Measurements from ENCODE around the gene TMEM94. TPM values are rescaled to one million over a fixed set of nuclear protein-coding genes. Genes with fewer than 3 reads are reported as not detected.
A peak's percentile ranks its signal among the peaks of the same experiment; 100 is the strongest.
"Not testable (repeated sequence)": the region's sequence is repeated elsewhere in the genome, so short reads cannot be mapped to it uniquely, and the experiment has no call there.

TMEM94 gene
- total RNA-seq, 1 donor from 2014 or later = 16.8 TPM

DNA sequence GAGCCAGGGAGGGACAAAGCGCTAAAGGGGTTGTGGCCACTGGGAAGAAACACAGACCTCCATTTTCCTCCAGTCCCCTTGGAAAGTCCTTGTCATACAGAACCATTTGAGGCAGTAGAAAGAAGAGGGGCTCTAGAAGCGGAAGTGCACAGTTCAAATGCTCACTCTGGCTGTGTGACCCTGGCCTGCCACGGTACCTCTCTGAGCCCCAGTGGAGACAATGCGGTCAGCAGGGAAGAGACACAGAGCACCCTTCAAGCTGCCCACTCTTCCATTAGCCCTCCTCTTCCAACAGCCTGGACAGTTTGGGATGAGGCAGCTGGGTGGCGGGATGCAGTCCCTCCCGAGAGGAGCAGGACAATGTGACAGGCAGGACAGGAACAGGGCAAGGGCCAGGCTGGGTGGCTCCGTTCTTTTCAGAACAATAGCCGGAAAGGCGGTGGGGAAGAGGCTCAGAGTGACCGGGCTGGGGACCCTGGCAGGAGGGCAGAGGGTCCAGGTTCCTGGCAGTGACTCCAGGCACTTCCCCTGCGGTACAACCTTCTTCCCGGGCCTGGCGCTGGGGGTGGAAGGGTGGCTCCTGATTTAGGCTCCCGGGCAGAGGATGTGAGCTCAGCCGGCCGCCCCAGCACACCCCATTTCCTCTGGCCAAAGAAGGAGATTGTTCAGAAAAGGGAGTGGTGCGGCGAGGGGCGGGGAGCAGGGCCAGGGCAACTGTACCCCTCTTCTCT lies 53.3 kb downstream of the TMEM94 start:
- no peak for DNase-seq (ENCODE audit: low read depth, low spot score)

DNA sequence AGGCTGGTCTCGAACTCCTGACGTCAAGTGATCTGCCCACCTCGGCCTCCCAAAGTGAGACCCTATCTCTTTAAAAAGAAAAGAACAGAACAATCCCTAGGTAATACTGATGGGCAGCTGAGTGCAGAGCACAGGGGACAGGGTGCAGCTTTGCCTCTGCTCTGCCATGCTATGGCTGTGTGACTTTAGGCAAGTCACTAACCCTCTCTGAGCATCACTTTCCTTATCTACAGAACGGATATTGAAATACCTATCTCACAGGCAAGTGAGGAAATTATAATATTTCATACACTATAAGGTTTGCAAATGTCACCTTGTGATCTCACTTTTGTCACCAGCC lies 54.8 kb downstream of the TMEM94 start:
- no peak for DNase-seq (ENCODE audit: low read depth, low spot score)

DNA sequence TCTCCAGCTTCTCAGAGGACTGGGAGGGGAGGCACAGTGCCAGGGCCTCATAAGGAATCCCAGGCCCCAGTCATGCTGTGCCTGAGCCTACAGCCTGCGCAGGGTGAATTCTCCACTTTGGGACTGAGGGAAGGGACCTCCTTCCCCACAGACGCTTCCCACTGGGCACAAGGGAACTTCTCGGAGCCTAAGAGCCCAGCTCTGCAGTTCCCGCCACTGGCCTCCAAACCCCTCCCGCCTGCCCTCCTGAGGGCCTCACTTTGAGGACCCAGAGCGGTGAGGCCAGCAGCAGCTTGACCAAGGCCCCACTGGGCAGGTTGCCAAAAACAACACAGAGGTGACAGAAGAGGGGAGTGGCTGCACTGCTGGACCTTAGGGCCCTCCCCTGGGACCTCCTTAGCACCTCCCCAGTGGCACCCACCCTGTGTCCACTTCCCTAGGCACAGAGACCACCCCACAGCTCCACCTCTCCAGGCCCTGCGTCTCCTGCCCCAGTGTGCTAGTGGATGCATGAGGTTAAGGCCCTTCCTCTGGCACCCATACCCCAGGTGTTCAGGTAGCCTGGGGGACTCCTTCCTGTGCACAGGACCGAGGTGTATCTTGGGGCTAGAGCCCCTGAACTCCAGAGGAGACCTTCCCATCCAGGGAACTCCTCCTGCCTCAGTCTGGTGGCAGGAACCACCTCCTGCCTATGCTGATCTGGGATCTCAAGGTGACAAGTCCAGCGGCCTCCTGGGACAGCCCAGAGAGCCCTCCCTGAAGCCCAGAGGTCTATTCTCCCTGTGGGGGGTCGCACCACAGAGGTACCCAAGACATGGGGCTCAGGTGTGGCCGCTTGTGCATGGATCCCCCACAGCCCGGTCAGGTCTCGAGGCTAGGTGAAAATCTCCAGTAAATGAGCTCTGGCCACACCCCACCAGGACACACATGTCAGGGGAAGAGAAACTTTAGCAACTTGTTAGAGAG lies 55.5 kb downstream of the TMEM94 start:
- DNase-seq (ENCODE audit: low read depth, low spot score) = no peak

DNA sequence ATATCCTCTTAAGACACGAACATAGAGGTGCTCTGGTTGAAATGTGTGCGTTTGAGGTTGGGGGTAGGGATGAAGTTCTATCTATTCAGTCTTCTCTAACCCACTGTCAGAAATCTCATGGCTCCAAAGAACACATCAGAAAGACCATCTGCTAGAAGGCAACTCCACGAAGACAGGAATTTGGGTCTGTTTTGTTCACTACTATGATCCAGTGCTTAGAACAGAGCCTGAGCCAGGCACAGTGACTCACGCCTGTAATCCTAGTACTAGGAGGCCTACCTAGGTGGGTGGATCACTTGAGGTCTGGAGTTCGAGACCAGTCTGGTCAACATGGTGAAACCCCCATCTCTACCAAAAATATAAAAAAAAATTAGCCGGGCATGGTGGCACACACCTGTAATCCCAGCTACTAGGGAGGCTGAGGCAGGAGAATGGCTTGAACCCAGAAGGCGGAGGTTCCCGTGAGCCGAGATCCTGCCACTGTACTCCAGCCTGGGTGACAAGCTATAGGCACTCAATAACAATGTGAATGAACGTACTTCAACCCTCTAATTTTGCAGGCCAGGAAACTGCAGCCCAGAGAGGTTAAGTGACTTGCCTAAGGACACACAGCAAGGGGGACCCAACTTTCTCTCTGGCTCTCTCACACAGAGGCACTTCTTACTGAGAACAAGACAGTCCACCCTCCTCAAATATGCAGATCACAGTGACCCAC lies 56.6 kb downstream of the TMEM94 start:
- no peak for DNase-seq (ENCODE audit: low read depth, low spot score)

DNA sequence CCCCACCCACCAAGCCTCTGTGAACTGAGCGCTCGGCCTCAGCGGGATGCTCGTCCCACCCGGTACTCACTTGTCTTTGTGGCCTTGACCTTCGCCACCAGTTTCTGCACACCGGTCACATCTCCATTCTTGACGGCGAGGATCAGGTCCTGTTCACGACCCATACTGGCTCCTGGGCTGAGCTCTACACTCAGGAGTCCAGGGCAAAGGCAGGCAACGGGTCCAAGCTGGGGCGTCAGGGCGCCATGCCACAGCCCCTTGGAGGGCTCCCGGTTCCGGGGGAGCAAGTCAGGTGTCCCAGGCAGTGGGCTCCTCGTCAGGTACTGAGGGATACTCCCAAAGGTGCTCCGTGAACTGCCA lies 57.2 kb downstream of the TMEM94 start:
- DNase-seq (ENCODE audit: low read depth, low spot score) = no peak

DNA sequence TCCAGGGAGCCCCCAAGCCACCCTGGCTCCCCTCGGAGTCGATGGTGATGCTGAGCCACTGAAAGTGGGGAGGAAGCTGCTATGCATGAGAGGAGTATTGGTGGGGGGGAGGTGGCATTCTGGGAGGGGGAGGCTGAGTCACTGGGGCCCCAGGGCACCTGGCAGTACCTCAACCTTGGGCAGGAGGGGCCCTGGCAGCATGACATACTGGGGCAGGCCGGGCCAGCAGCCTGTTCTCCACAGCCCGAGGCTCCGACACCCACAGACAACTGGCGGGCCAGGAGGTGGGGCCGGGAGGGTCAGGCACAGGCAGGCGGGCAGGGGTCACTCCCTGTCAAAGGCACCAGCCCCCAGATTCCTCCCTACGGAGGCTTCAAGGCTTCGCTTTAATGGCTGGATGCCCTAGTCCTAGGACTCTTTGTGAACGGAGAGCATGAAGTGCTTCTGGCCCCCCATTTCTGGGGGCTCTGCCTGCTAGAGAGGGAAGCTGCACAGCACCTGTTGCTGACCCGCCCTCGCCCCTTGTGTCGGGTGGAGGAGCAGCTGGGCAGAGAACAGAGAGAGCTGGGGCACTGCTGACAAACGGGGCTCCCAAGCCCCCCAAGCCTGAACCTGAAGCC lies 58.0 kb downstream of the TMEM94 start:
- DNase-seq (ENCODE audit: low read depth, low spot score) = no peak

GRCh38 chr17:75514919-75515495 lies 58.6 kb downstream of the TMEM94 start:
- no peak for DNase-seq (ENCODE audit: low read depth, low spot score)

- peak; percentile 71 for DNase-seq (ENCODE audit: low read depth, low spot score)
These were observed 59.2 kb downstream of the TMEM94 start, which contains the start of gene CASKIN2 for GRCh38 chr17:75515496-75516254. CASKIN2 (minus strand) TSS chr17:75515537; CDS start chr17:75513804, 1,733 bp downstream.

GRCh38 chr17:75516255-75516618 lies 59.8 kb downstream of the TMEM94 start, which contains the start of gene TSEN54:
TSEN54 (plus strand) TSS chr17:75516528; CDS start chr17:75516561, 33 bp downstream.
- peak; percentile 33 for DNase-seq (ENCODE audit: low read depth, low spot score)

DNA sequence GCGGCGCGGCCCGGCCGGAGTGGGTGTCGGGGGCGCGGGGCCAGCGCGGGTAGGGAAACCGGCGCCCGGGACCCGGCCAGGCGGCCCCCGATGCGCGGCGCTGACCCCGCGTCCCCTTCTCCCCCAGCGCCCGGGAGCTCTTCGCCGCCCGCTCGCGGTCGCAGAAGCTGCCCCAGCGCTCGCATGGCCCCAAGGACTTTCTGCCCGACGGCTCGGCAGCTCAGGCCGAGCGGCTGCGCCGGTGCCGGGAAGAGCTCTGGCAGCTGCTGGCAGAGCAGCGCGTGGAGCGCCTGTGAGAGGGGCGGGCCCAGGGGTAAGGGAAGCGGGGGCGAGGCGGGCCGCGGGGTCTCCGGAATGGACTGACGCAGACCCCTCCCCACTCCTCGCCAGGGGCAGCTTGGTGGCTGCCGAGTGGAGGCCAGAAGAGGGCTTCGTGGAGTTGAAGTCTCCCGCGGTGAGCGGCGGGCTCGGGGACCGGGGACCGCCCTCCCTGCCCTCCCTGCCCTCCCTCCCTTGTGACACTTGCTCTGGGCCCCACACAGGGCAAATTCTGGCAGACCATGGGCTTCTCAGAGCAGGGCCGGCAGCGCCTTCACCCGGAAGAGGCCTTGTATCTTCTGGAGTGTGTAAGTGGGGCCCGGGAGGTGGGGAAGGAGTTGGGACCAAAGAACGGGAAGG lies 60.3 kb downstream of the TMEM94 start:
- DNase-seq (ENCODE audit: low read depth, low spot score) = no peak

GRCh38 chr17:75517297-75517865 lies 60.9 kb downstream of the TMEM94 start:
- DNase-seq (ENCODE audit: low read depth, low spot score) = no peak

DNA sequence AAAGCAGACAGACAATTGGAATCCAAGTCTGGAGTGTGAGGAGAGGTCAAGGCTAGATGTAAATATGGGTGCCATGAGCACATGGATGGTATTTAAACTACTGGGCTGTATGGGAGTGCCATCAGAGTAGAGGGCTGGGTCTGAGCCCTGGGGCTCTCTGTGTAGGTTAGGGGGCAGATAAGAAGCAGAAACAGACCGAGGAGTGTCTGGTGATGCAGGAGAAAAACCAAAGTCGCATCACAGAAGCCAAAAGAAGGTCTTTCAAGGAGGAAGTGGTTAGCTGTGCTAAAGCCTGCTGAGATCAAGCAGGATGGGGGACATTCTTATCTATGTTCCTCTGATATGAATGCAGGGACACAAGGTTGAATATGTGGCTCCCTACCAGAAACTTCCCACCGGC lies 61.8 kb downstream of the TMEM94 start:
- DNase-seq (ENCODE audit: low read depth, low spot score) = no peak

DNA sequence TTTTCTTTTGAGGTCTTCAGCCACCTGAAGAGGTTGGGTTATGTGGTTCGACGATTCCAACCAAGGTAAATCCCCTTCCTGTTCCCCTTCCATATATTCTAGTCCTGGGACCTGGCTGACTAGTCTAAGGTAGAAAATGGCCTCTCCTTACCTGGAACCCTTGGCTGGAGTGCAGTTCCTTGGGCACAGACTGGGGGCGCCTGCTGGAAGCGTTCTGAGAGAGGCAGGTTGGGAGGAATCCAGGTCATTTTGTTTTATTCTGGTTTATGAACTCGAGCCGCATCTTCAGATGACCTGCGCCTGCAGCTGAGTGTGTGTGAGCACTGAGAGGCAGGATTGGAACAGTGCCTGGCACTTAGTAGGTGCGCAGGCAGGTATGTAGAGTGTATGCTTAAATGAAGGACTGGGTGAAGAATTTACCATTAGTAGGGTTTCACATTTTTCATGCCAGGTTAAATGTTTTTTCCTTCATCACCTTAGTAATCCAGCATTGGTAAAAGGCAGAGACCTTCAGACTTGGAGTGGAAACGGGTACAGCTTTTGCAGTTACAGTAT lies 62.6 kb downstream of the TMEM94 start:
- no peak for DNase-seq (ENCODE audit: low read depth, low spot score)

DNA sequence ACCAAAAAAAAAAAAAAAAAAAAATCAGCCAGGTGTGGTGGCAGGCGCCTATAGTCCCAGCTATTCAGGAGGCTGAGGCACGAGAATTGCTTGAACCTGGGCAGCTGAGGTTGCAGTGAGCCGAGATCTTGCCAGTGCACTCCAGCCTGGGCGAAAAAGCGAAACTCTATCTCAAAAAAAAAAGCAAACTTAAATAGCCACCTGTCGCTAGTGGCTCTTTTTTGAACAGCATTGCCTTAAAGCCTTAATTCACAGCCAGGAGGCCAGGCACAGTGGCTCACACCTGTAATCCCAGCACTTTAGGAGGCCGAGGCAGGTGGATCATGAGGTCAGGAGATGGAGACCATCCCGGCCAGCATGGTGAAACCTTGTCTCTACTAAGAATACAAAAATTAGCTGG lies 64.0 kb downstream of the TMEM94 start:
- not testable (repeated sequence) for DNase-seq (ENCODE audit: low read depth, low spot score)

GRCh38 chr17:75521290-75521689 lies 64.9 kb downstream of the TMEM94 start:
- DNase-seq (ENCODE audit: low read depth, low spot score) = no peak

DNA sequence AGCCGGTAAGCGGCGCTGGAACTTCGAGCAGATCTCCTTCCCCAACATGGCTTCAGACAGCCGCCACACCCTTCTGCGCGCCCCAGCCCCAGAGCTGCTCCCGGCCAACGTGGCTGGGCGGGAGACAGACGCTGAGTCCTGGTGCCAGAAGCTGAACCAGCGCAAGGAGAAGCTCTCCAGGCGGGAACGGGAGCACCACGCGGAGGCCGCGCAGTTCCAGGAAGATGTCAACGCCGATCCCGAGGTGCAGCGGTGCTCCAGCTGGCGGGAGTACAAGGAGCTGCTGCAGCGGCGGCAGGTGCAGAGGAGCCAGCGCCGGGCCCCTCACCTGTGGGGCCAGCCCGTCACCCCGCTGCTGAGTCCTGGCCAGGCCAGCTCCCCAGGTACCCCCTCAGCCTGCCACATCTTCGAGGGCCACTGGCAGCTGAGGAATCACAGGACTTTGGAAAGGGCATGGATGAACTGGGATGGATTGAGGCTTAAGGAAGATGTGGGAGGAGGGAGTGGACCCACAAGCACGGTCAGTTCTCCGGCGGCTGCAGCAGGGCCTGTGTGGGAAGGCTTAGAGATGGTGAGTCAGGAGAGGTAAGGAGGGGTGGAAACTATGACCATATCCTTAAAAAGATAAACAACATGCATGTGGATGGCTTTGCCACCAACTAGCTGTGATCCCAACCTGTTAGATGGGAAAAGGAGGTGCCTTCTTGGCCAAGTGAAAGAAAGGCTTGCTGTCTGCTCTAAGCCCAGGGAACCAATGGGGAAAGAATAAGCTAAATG lies 65.7 kb downstream of the TMEM94 start:
- no peak for DNase-seq (ENCODE audit: low read depth, low spot score)

DNA sequence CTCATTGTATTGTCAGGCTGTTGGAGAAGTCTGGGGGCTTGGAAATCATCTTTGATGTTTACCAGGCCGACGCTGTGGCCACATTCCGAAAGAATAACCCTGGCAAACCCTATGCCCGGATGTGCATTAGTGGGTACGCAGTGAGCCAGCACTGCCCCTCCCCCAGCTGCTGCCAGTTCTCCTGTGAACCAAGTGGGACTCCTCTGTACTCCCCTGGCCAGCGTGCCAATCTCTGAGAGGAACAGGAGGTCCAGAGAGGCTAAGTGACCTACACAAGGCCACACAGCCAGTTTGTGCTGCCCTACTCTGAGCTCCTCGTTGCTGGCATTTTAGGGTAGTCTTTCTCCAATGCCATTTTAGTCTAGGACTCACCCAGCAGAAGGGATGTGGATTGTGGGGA lies 67.2 kb downstream of the TMEM94 start:
- DNase-seq (ENCODE audit: low read depth, low spot score) = no peak

DNA sequence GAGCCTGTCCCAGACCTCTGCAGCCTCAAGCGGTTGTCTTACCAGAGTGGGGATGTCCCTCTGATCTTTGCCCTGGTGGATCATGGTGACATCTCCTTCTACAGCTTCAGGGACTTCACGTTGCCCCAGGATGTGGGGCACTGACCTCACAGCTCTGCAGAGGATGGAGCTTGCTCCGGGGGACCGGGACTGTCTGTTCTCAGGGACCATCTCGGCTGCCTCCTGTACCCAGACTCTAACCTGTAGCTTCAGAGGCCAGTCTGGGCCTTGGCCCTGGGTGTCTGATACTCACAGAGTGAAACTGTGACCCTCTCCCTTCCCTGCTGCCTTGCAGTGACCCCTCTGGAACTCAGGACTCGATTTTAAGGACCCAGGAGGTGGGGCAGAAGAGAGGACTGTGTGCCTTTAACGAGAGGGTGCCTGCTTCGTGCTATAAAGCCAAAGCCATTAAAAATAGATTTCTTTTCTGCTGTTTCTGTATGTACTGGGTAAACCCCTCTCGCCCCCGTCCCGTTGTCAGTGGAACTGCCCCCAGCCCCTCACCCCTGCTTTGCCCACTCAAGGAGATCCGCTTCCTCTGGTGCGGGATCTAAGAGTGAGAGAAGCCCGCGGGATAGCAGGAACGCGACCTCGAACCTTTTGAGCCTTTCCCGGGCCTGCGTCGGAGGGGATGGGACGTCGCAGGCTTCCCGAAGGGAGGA lies 68.0 kb downstream of the TMEM94 start:
- no peak for DNase-seq (ENCODE audit: low read depth, low spot score)

Measured in pulmonary artery endothelial cell (primary cell).